IMR-90 (cell line): ENCODE results near the gene ACVR1B. TPM values are rescaled to one million over a fixed set of nuclear protein-coding genes. Genes with fewer than 3 reads are reported as not detected.

Source experiments
- ATAC-seq: fragments of 200-7000 bp; cut with Tn5 transposase; 2 replicates; pipeline ENCODE4 v1.9.1; 2020; ENCODE audit warnings: low read depth, mild to moderate bottlenecking, moderate library complexity
- BruUV-seq: library from RNA; stranded (reverse); fragments of 400-500 nt; replicated peaks from 2 replicates; lab custom pipeline; 2021; lab: Mats Ljungman, UMichigan
- CTCF ChIA-PET: fragments of 300-600 bp; formaldehyde crosslinking; extraction: SDS; loops from one replicate; lab custom pipeline; 2021; ENCODE audit warnings: antibody characterized with exemption; lab: Yijun Ruan, JAX
- POLR2A ChIA-PET: fragments of 300-600 bp; sonication (Branson Sonifier 250); formaldehyde crosslinking; loops from one replicate; lab custom pipeline; 2022; ENCODE audit warnings: antibody characterized with exemption; ENCODE audit not compliant: unreplicated experiment; lab: Charles Lee
- DNase-seq: peaks from one replicate; pipeline ENCODE4 v3.0.0; 2013
- H2AFZ ChIP-seq: replicated peaks from 2 replicates; pipeline ENCODE3; 2013; ENCODE audit warnings: low read length, mild to moderate bottlenecking; ENCODE audit not compliant: poor library complexity
- H2AK5ac ChIP-seq: 2 replicates; pipeline ENCODE4 v1.6.1; 2013; ENCODE audit warnings: low read depth, low read length, inconsistent platforms
- H2AK9ac ChIP-seq: replicated peaks from 2 replicates; pipeline ENCODE3; 2013; ENCODE audit warnings: mild to moderate bottlenecking, low read depth, low read length, moderate library complexity; ENCODE audit not compliant: poor library complexity
- H2BK120ac ChIP-seq: 2 replicates; pipeline ENCODE4 v1.6.1; 2013; ENCODE audit warnings: low read depth, low read length, inconsistent platforms
- H2BK15ac ChIP-seq: 3 replicates; pipeline ENCODE4 v1.6.1; 2013; ENCODE audit warnings: low read depth, low read length, inconsistent platforms
- H2BK20ac ChIP-seq: 2 replicates; pipeline ENCODE4 v1.6.1; 2013; ENCODE audit warnings: low read depth, mild to moderate bottlenecking, inconsistent platforms, low read length, moderate library complexity
- H2BK5ac ChIP-seq: 2 replicates; pipeline ENCODE4 v1.6.1; 2013; ENCODE audit warnings: mild to moderate bottlenecking, low read depth, low read length, inconsistent platforms; ENCODE audit not compliant: poor library complexity, severe bottlenecking
- H3K14ac ChIP-seq: replicated peaks from 2 replicates; pipeline ENCODE4 v1.6.1; 2013; ENCODE audit warnings: low read depth, low read length, inconsistent platforms
- H3K18ac ChIP-seq: 2 replicates; pipeline ENCODE4 v1.6.1; 2013; ENCODE audit warnings: low read depth, low read length, control low read depth
- H3K23ac ChIP-seq: 2 replicates; pipeline ENCODE4 v1.6.1; 2013; ENCODE audit warnings: low read depth, low read length, inconsistent platforms
- H3K27ac ChIP-seq: 2 replicates; pipeline ENCODE4 v1.5.1; 2013; ENCODE audit warnings: mild to moderate bottlenecking, control low read depth, low read length; ENCODE audit not compliant: insufficient read depth
- H3K27me3 ChIP-seq: 2 replicates; pipeline ENCODE4 v1.6.1; 2013; ENCODE audit warnings: low read length; ENCODE audit not compliant: control insufficient read depth, insufficient read depth
- H3K36me3 ChIP-seq: 2 replicates; pipeline ENCODE4 v1.6.1; 2013; ENCODE audit warnings: low read length, mixed read lengths; ENCODE audit not compliant: control insufficient read depth, insufficient read depth
- H3K4ac ChIP-seq: 2 replicates; pipeline ENCODE4 v1.6.1; 2013; ENCODE audit warnings: low read depth, low read length, inconsistent platforms
- H3K4me1 ChIP-seq: 2 replicates; pipeline ENCODE4 v1.6.1; 2013; ENCODE audit warnings: low read length, mixed read lengths; ENCODE audit not compliant: control insufficient read depth, insufficient read depth
- H3K4me2 ChIP-seq: 2 replicates; pipeline ENCODE4 v1.6.1; 2013; ENCODE audit warnings: low read depth, mild to moderate bottlenecking, control low read depth, low read length, moderate library complexity
- H3K4me3 ChIP-seq: 2 replicates; pipeline ENCODE4 v1.5.1; 2013; ENCODE audit warnings: low read depth, mild to moderate bottlenecking, control low read depth, low read length, moderate library complexity; ENCODE audit not compliant: insufficient read depth
- H3K56ac ChIP-seq: 2 replicates; pipeline ENCODE4 v1.6.1; 2013; ENCODE audit warnings: low read length, inconsistent platforms; ENCODE audit not compliant: insufficient read depth; ENCODE audit errors: extremely low read depth
- H3K79me1 ChIP-seq, 2 experiments: 2 replicates each; pipeline ENCODE4 v1.6.1; 2013; ENCODE audit warnings: low read length in 2 of 2, inconsistent platforms in 1 of 2, low read depth in 1 of 2
- H3K9ac ChIP-seq: 2 replicates; pipeline ENCODE4 v1.6.1; 2013; ENCODE audit warnings: low read depth, low read length, control low read depth
- H3K9me1 ChIP-seq: 2 replicates; pipeline ENCODE4 v1.6.1; 2013; ENCODE audit warnings: low read length, inconsistent platforms; ENCODE audit not compliant: insufficient read depth
- H3K9me3 ChIP-seq: 2 replicates; pipeline ENCODE4 v1.6.1; 2013; ENCODE audit warnings: low read length; ENCODE audit not compliant: control insufficient read depth, insufficient read depth
- H4K20me1 ChIP-seq: 2 replicates; pipeline ENCODE4 v1.6.1; 2013; ENCODE audit warnings: low read length, inconsistent platforms; ENCODE audit not compliant: insufficient read depth
- H4K5ac ChIP-seq: 2 replicates; pipeline ENCODE4 v1.6.1; 2013; ENCODE audit warnings: mild to moderate bottlenecking, low read depth, low read length, control low read depth
- H4K8ac ChIP-seq, 2 experiments: 2 replicates each; pipeline ENCODE4 v1.6.1; 2013; ENCODE audit warnings: low read depth in 2 of 2, low read length in 2 of 2, control low read depth in 1 of 2, inconsistent platforms in 1 of 2
- H4K91ac ChIP-seq: 2 replicates; pipeline ENCODE4 v1.6.1; 2013; ENCODE audit warnings: low read depth, low read length, inconsistent platforms; ENCODE audit not compliant: insufficient read depth
- CEBPB ChIP-seq: IDR thresholded peaks from 2 replicates; pipeline ENCODE4 v1.6.1; 2012; ENCODE audit warnings: low read depth, low read length, improper control_type of control experiment
- CHD1 ChIP-seq: IDR thresholded peaks from 2 replicates; pipeline ENCODE4 v1.6.1; 2012; ENCODE audit warnings: low read depth, low read length, improper control_type of control experiment
- CTCF ChIP-seq: conservative IDR thresholded peaks from 2 replicates; pipeline ENCODE4 v1.5.1; 2012; ENCODE audit warnings: mild to moderate bottlenecking, low read depth, low read length, improper control_type of control experiment
- MAFK ChIP-seq: IDR thresholded peaks from 2 replicates; pipeline ENCODE4 v1.6.1; 2012; ENCODE audit warnings: low read depth, low read length, improper control_type of control experiment
- POLR2A ChIP-seq: IDR thresholded peaks from 2 replicates; pipeline ENCODE4 v1.6.1; 2012; ENCODE audit warnings: mild to moderate bottlenecking, low read depth, low read length
- RFX5 ChIP-seq: IDR thresholded peaks from 2 replicates; pipeline ENCODE4 v1.8.0; 2012; ENCODE audit warnings: low read depth, mild to moderate bottlenecking, low read length, moderate library complexity
- SMC3 ChIP-seq: fragments of 150-350 bp; IDR thresholded peaks from 2 replicates; pipeline ENCODE4 v1.6.1; 2016; ENCODE audit warnings: low read depth, mild to moderate bottlenecking, antibody characterized with exemption, low read length, moderate library complexity
- USF2 ChIP-seq: fragments of 150-350 bp; IDR thresholded peaks from 2 replicates; pipeline ENCODE4 v1.6.1; 2017; ENCODE audit warnings: mild to moderate bottlenecking, antibody characterized with exemption, low read length, low read depth
- WGBS, 2 experiments: methylation state at CpG; one replicate each; pipeline versions ENCODE4 v1.1.5 to v1.1.7; 2013; ENCODE audit warnings: missing lambda C conversion rate in 2 of 2; ENCODE audit not compliant: insufficient read length in 1 of 2; ENCODE audit errors: extremely low coverage in 2 of 2; 5-methylcytosine and 5-hydroxymethylcytosine counted together
- dilution Hi-C: fragments of 300-500 bp; cut with HindIII; formaldehyde crosslinking; loops from one replicate; pipeline ENCODE4 v1.14.3; 2018; ENCODE audit warnings: low sequenced_read_pairs; ENCODE audit not compliant: unreplicated experiment
- in situ Hi-C: fragments of 300-500 bp; cut with MboI; formaldehyde crosslinking; loops from 3 replicates; pipeline ENCODE4 v1.14.3; 2019; ENCODE audit warnings: low sequenced_read_pairs, inconsistent platforms, mixed read lengths
- intact Hi-C: fragments of 100-400 bp; cut with micrococcal nuclease; formaldehyde crosslinking; loops from 2 replicates; pipeline ENCODE4 v1.10.0; 2022
- polyA plus RNA-seq, 3 experiments: library from polyadenylated mRNA; depleted of rRNA; stranded (reverse); fragments of >200 nt; gene quantifications; 2 replicates each; pipeline ENCODE4 v1.2.3, GENCODE V29; 2012; ENCODE audit warnings: low replicate concordance in 1 of 3
- total RNA-seq: library from RNA; depleted of rRNA; stranded (reverse); fragments of >200 nt; gene quantifications from 2 replicates; pipeline ENCODE4 v1.2.3, GENCODE V29; 2012

ACVR1B gene
- total and polyA plus RNA-seq, 2 of the 4 experiments (the other 2 are of a cell fraction) = 5.7 to 13.6 TPM

- peaks cover 13 to 76% of the 10 kb centered on the region in 2 experiments; a peak in 3 of 4 replicates for H3K79me1 ChIP-seq
- H2BK120ac ChIP-seq = no peak overlapping the region
- peak; percentile 43 for ATAC-seq
- 67% methylated on average over 3 of the region's 6 CpGs; no CpG with 5 or more reads in 1 of the 2 experiments for WGBS, 2 experiments
- BruUV-seq = no TSS peak
- DNase-seq = peak; percentile 44
- TF ChIP-seq CHD1 (no peak), CEBPB (no peak), SMC3 (no peak), USF2 (no peak), POLR2A (no peak), CTCF (no peak), MAFK (no peak), RFX5 (no peak)
- no peak overlapping the region for H3K4me3 ChIP-seq
- H3K56ac ChIP-seq = no peak overlapping the region
- H4K5ac ChIP-seq = no peak overlapping the region
- dilution Hi-C loops = no loop called here
- no peak overlapping the region for H4K91ac ChIP-seq
- H3K27ac ChIP-seq = no peak overlapping the region
- no peak overlapping the region for H3K4me2 ChIP-seq
- peaks cover 3% of the 10 kb centered on the region; the same call in 1 of the 2 replicates for H3K36me3 ChIP-seq
- no peak overlapping the region for H3K18ac ChIP-seq
- no peak overlapping the region for H3K4ac ChIP-seq
- H3K23ac ChIP-seq = no peak overlapping the region
- peaks cover 38% of the 10 kb centered on the region for H4K20me1 ChIP-seq
- no peak overlapping the region for H2BK20ac ChIP-seq
- H4K8ac ChIP-seq = no peak overlapping the region
- H2BK5ac ChIP-seq = no peak overlapping the region
- H2BK15ac ChIP-seq = no peak overlapping the region
- H3K9me3 ChIP-seq = no peaks in the 10 kb centered on the region
- in situ Hi-C loops = no loop called here
- ChIA-PET CTCF (no interaction called here), POLR2A (no interaction called here)
- no peak overlapping the region for H2AK9ac ChIP-seq
- peaks cover under 1% of the 10 kb centered on the region for H3K4me1 ChIP-seq
- no peak overlapping the region for H3K9ac ChIP-seq
- no peak overlapping the region for H3K14ac ChIP-seq
- peak overlapping the region; percentile 13 for H2AFZ ChIP-seq
- intact Hi-C loops = no loop called here
- H3K9me1 ChIP-seq = peaks cover 30% of the 10 kb centered on the region
- 0 out of 2 replicates have a peak overlapping the region, but pooled peaks have one; percentile 2 for H2AK5ac ChIP-seq
- no peaks in the 10 kb centered on the region for H3K27me3 ChIP-seq
Measured at GRCh38 chr12:52041695-52042123, 90.2 kb downstream of the ACVR1B start.
